GM19025 (cell line): ENCODE data around the gene ZNF488.
"Not testable (repeated sequence)": the region's sequence is repeated elsewhere in the genome, so short reads cannot be mapped to it uniquely, and the experiment has no call there.

Experiments used
- ATAC-seq: cut with Tn5 transposase; IDR thresholded peaks from one replicate; pipeline ENCODE4 v1.9.1; 2021; ENCODE audit warnings: mild to moderate bottlenecking, low read depth, moderate library complexity; ENCODE audit not compliant: unreplicated experiment

ZNF488 gene, protein sequence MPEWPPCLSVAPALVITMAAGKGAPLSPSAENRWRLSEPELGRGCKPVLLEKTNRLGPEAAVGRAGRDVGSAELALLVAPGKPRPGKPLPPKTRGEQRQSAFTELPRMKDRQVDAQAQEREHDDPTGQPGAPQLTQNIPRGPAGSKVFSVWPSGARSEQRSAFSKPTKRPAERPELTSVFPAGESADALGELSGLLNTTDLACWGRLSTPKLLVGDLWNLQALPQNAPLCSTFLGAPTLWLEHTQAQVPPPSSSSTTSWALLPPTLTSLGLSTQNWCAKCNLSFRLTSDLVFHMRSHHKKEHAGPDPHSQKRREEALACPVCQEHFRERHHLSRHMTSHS

DNA sequence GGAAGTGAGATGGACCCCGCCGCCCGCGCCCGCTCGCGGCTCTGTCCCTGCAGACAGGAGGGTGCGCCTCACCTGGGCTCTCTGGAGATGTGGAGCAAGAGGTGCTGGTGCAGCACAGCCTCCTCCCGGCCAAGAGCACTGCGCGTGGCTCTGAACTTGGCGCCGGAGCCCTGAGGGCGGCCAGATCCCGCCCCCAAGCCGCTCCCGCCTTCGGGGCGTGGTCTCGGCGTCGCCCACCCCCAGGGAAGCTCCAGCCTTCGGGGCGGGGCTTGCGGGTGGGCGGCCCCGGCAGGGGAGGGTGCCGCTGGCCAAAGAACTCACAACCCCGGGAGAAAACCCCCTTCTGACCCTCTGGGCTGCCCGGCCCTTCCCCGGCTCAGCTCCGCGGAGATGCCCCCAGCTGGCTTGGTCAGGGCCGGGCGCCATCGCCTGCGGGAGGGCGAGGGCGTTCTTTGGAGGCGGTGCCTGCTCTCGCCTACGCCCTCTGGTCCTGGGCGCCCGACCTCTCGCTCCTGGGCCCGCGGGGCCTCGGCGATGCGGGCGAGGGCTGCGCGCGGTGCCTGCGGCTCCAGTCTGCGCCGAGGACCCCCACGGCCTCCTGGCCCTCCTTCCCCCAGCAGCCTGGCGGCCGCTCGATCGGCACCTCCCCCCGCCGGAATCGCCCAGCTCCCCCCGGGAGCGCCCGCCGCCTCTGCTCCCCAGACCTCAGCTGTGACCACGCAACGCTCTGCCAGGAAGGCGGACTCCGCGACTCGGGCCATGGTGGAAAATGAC is at the start of gene ZNF488:
TSS of gene ZNF488 (minus strand) at position 146 of the 774 bp plus-strand sequence. CDS start 15,464 bp downstream, outside the sequence.
- peak; percentile 94 for ATAC-seq

DNA sequence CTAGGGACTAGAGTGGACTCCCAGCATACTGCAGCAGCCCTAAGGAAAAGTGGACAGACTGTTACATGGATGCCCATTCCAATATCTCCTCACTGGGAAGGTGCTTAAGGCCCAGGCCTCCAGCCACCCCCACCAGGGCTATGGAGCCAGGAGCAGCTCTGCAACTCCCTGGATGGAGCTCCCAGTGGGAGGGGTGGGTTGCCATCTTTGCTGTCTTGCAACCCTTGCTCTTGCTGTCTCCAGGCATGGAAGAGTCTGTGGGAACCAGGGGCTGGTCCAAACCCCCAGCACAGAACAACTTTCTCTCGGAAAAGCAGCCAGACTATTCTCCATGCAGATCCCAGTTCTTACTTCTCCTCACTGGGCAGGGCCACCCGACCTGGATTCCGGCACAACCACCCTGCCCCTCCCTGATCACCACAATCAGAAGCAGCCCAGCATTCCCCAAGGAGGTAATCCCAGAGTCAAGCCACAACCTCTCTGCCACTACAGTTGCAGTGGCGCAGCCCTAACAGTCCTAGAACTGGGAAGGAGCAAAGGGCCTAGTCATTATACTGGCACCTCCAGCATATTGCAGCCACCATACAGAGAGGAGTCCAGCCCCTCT is 41.8 kb upstream of the ZNF488 start:
- ATAC-seq = no peak

DNA sequence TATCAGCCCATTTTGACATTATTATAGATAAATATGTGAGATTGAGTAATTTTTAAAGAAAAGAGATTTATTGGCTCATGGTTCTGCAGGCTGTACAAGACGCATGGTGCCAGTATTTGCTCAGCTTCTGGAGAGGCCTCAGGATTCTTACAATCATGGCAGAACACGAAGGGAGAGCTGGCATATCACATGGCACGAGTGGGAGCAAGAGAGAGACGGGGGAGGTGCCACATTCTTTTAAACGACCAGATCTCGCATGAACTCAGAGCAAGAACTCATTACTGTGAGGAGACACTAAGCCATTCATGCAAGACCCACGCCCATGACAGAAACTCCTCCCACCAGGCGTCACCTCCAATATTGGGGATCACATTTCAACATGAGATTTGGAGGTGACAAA is 40.1 kb upstream of the ZNF488 start:
- no peak for ATAC-seq

DNA sequence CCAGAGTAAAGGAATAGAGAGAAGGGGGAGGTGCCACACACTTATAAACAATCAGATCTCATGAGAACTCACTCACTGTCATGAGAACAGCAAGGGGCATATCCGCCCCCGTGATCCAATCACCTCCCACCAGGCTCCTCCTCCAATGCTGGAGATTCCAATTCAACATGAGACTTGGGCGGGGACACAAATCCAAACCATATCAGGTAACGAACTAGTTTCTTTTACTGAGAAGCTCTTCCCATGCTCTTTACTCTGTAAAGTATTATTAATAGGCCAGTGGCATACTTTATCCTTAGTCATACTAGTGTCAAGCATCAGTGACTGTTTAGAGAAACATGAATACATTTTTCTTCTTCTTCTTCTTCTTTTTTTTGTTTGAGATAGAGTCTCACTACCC is 39.4 kb upstream of the ZNF488 start:
- no peak for ATAC-seq

DNA sequence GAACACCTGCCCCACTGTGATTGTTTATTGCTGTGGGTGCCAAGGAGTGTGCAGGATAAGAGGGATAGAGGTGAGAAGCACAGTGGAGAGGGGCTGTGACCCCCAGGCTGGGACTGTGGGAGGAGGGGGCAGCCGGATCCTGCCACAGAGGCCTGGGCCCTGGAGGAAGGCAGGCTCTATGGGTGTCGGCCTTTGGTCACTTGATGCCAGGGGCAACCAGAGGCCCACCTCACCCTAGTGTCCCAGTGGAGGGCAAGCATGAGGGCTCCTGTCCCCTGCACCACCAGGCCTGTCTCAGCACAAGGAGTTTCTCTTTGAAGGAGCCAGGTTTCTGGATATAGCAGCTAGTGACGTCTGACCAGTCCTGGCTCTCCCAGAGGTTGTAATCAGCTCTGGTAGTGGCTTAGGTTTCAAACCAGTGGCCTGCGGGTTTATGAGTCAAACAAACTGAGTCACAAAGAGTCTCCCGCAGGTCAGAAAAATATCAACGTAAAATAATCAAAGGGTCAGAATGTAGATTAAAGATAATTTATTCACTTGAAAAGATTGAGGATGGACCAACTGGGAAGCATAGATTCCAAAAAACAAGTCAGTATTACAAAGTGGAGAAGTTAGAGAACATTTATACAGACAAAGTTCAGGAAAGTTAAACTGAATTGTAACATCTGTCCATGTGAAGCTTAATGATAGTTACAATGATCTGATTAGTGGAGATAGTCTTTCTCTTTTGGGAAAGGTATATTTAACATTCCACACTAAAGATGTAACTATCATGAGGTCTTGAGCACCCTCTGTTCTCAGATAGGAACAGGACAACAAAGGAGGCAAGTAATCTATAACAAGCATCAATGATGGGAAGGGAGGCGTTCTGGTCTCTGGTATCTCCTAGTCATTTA is 37.2 kb upstream of the ZNF488 start:
- ATAC-seq = no peak

DNA sequence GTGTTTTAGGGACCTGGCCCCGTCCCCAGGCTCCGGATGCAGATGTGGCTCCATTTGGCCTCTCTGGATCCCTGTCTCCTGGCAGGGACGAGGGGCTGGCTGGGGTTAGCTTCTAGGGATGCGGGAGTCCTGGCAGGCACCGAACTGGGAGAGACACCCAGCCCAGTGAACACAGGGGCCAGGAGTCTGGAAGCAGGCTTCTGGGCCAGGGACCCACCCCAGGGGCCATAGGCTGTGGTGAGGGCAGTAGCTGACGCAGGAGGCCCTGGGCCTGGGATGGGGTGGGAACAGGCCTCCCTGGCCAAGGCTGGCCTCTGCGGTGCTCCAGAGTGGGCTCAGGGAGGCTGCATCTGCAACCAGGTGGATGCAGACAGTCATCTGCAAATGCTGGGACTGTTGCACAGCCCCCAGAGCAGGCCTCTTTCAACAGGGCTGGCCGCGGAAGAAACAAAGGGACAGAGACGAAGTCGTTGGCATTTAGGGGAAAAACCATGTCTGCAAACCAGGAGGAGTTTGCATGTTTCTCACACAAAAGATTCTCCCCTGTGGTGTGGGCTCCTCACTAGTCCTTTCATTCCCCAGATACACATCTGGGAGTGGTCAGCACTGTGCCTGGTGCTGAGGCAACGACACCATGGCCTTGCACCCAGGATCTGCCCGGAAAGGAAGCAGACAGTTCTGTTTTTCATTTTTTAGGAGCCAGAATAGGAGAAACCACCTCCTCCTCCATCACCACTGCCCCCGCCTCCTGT is 36.4 kb upstream of the ZNF488 start:
- ATAC-seq = no peak

DNA sequence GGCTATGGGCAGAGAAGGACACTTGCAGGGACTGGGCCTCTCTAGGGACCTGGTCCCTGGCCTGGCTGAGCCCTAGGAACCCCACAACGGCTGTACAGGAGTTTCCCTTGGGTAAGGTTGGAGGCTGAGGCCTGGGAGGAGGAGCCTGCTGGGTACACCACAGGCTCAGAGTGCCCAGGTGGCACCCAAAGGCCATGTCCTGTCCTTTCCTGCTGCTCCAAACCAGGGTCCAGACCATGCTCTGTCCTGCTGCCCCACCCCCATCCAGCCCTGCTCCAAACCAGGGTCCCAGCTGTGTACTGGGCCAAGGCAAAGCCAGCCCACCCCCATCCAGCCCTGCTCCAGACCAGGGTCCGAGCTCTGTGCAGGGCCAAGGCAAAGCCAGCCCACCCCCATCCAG is 35.3 kb upstream of the ZNF488 start:
- no peak for ATAC-seq

DNA sequence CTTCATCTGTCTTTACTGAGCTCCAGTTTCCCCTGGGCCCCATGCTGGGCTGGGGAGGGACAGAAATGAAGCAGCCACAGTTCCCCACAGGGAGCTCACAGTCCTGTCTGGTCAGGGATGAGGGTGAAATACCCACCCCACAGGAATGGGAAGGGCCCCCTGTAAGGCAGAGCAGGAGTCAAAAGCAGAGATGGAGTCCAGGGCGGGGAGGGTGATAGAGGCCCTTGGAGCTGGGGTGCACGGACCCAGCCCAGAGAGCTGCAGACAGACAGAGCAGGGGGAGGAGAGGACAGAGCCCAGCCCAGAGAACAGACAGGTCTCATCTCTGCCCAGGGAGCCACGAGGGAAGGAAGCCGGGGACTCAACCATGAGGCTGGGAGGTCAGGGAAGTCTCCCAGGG is 34.9 kb upstream of the ZNF488 start:
- ATAC-seq = no peak

DNA sequence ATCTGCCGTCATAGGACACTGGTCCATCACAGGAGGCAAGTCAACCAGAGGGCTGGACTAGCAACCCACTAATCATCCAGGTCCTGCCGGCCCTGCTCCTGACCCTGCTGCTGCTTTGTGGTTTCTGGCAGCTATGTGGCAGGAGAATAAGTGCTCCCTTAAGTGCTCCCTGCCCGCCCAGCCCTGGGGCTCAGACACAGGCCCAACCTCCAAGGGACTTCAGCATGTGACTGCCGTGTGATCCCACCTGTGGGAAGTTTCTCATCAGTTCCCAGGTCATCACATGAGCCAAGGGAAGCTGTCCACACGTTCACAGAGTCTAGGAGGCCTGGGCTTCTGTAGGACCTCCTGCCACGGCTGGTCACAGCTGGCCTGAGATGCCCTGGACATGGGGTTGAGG is 34.2 kb upstream of the ZNF488 start:
- ATAC-seq = no peak

DNA sequence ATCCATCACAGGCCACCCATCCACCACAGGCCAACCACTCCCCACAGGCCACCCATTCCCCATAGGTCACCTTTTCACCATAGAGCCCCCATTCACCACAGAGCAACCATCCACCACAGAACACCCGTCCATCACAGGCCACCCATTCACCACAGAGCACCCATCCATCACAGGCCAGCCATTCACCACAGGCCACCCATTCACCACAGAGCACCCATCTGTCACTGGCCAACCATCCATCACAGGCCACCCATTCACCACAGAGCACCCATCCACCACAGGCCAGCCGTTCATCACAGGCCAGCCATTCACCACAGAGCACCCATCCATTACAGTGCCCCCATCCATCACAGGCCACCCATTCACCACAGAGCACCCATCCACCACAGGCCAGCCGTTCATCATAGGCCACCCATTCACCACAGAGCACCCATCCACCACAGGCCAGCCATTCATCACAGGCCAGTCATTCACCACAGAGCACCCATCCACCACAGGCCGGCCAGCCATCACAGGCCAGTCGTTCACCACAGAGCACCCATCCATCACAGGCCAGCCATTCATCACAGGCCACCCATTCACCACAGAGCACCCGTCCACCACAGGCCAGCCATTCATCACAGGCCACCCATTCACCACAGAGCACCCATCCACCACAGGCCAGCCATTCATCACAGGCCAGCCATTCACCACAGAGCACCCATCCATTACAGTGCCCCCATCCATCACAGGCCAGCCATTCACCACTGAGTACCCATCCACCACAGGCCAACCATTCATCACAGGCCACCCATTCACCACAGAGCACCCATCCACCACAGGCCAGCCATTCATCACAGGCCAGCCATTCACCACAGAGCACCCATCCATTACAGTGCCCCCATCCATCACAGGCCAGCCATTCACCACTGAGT is 32.5 kb upstream of the ZNF488 start:
- ATAC-seq = not testable (repeated sequence)

DNA sequence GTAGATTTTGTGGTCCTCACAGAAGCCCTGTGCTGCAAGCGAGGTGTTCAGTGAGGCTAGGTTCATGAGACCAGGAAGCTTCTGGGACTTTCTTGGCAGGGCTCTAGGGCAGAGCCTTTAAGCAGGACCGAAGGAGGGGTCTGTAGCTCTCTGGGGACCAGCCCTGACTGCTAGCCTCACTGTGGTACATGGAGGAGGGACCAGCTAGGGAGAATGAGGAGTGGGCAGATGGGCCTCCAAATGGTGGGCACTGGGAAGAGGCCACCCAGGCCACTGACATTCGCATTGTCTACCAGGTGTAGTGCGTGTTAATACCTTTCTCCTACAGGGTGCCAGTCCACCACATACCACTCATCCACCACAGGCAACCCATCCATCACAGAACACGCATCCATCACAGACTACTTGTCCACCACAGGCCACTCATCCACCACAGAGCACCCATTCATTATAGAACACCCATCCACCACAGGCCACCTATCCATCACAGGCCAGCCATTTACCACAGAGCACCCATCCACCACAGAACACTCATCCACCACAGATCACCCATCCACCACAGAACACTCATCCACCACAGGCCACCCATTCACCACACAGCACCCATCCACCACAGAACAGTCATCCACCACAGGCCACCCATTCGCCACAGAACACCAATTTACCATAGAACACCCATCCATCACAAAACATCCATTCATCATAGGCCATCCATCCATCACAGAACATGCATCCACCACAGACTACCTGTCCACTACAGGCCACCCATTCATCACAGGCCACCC is 31.6 kb upstream of the ZNF488 start:
- no peak for ATAC-seq

DNA sequence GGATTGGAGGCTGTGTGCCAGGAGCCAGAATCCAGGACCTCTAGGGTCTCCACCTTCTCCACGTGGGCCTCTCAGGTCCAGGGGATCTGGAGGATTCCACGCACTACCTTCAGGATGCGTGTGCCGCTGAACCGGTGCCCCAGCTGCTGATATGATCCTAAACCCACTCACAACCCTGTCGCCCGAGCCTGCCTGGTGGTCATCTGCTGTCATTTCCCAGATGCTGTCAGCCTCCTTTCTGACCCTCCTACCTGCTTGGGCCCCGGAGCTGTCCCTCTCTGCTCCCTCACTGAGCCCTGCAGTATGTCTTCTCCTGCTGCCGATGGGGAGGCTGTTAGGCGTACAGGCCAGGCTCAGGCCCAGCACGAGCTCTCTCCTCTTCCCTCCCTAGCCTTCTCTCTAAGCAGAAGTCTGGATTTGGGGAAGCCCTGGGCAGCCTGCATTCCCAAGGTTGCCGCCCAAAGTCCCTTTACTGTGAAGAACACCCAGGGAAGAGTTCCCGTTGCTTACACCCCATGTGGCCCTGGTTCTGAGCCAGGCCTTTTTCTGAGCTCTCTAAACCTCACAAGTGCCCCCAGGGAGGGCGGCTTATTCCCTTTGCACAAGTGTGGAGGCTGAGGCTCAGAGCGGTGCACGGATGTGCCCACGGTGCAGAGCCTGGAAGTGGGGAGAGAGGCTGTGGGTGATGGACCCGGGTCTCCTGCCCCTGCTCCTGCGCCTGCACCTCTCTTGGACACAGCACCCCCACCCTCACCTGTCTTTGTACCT is 30.8 kb upstream of the ZNF488 start:
- ATAC-seq = no peak

DNA sequence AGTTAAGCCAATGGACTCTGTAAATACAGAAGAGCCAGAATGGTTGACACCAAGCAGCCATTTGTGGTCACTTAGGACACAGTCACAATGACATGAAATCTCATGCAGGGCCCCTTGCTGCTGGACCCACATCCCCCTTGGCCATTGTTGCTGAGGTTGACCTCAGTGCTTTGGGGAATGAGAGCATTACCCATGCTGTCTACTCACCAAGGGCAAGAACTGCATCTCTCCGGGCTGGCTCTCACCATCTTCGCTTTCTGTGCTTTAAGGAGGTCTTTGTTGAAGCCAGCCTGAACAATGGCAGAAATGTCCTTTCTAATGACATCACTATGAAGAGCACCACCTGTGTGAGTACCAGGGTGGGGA is 30.1 kb upstream of the ZNF488 start:
- ATAC-seq = no peak

DNA sequence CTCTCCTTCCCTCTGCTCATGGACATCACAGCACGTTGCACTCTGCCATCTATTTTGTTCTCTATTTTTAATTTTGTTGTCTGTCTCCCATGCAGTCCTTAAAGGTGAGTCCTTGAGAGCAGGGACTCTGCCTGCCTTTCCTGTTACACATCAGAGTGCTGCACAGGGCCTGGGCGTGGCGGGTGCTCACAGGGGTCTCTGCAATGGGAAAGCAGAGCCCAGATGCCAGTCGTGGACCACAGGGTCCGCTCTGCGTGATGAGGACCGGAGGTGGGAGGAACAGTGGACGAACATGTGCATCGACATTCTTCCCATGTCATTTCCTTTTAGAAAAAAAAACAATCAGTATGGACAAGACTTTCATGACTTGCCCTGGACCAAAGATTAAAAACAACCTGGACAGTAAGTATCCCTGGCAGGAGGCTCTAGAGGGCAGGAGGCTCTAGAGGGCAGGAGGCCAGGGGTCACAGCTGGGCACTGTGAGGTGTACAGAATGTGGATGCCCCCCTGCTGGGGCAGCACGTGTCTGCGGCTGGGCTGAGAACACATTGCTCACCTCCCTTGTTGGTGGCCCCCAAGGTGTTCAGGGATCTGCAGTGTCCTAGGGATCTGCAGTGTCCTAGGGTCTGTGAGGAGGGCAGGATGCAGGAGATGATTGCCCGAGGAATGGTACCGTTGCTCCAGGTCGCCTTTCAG is 29.6 kb upstream of the ZNF488 start:
- ATAC-seq = no peak

DNA sequence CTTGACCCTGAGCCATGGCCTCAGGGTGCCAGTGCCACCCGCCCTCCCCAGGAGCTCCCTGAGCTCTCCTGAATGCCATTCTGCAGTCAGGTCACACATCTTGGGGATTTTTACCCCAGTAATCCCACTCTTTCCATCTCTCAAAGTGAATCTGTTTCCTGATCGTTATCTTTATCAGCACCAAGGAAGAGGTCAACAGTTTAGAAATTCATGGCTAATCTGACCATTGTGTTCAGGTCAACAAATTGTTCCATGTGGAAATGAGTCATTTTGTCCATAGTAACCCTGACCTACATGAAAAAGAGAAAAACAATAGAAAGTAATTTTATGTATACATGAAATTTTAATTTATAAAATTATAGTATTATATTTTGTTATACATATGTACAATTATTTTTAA is 28.8 kb upstream of the ZNF488 start:
- ATAC-seq = no peak

DNA sequence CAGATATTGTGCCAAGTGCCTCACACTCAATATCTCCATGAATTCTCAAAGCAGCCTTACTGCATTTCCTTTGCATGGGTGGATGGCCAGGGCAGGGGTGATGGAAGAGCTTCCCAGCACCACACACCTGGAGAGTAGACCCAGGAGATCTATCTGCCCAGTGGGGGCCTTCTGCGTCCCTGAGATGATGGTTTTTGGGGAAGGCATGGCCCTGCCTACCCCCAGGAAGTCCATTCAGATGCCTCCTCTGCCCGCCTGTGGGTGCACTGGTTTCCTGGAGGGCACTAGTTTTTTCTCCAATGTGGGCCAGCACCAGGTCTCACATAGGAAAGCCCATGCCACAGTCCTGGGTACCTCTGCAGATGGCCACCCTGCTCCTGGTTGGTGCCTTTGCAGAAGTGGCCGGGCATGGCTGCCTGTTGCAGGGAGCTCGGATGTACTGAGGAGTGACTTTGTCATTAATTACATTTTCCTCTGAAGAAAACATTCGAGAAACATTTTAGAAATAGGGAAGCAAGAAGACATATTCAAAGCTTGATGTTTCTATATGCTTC is 28.2 kb upstream of the ZNF488 start:
- ATAC-seq = no peak

DNA sequence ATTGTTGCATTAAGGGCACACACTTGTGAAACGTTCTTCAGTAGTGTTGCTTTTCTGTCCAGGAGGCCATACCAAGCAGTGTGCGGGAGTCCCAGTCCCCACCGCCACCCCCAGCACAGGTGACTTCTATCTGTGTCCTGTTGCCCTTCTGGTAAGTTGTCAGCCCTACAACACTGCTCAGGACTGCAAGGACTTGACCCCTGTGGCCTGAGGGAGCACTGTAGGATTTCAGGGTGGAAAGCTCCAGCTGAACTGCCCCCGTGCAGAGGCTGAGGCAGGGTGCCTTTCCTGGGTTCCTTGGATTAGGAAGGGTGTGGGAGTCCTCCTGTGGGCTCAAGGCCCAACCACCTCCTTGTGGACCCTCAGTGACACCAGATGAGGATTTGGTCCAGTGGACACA is 26.8 kb upstream of the ZNF488 start:
- no peak for ATAC-seq
